IMR-90 (cell line): ENCODE data around the gene MAP3K8. TPM values are rescaled to one million over a fixed set of nuclear protein-coding genes. Genes with fewer than 3 reads are reported as not detected.
A peak's percentile ranks its signal among the peaks of the same experiment; 100 is the strongest.

Source experiments
- ATAC-seq: fragments of 200-7000 bp; cut with Tn5 transposase; 2 replicates; pipeline ENCODE4 v1.9.1; 2020; ENCODE audit warnings: low read depth, mild to moderate bottlenecking, moderate library complexity
- BruUV-seq: library from RNA; stranded (reverse); fragments of 400-500 nt; replicated peaks from 2 replicates; lab custom pipeline; 2021; lab: Mats Ljungman, UMichigan
- CTCF ChIA-PET: fragments of 300-600 bp; formaldehyde crosslinking; extraction: SDS; loops from one replicate; lab custom pipeline; 2021; ENCODE audit warnings: antibody characterized with exemption; lab: Yijun Ruan, JAX
- POLR2A ChIA-PET: fragments of 300-600 bp; sonication (Branson Sonifier 250); formaldehyde crosslinking; loops from one replicate; lab custom pipeline; 2022; ENCODE audit warnings: antibody characterized with exemption; ENCODE audit not compliant: unreplicated experiment; lab: Charles Lee
- DNase-seq: peaks from one replicate; pipeline ENCODE4 v3.0.0; 2013
- H2AFZ ChIP-seq: replicated peaks from 2 replicates; pipeline ENCODE3; 2013; ENCODE audit warnings: low read length, mild to moderate bottlenecking; ENCODE audit not compliant: poor library complexity
- H2AK5ac ChIP-seq: 2 replicates; pipeline ENCODE4 v1.6.1; 2013; ENCODE audit warnings: low read depth, low read length, inconsistent platforms
- H2AK9ac ChIP-seq: replicated peaks from 2 replicates; pipeline ENCODE3; 2013; ENCODE audit warnings: mild to moderate bottlenecking, low read depth, low read length, moderate library complexity; ENCODE audit not compliant: poor library complexity
- H2BK120ac ChIP-seq: 2 replicates; pipeline ENCODE4 v1.6.1; 2013; ENCODE audit warnings: low read depth, low read length, inconsistent platforms
- H2BK15ac ChIP-seq: 3 replicates; pipeline ENCODE4 v1.6.1; 2013; ENCODE audit warnings: low read depth, low read length, inconsistent platforms
- H2BK20ac ChIP-seq: 2 replicates; pipeline ENCODE4 v1.6.1; 2013; ENCODE audit warnings: low read depth, mild to moderate bottlenecking, inconsistent platforms, low read length, moderate library complexity
- H2BK5ac ChIP-seq: 2 replicates; pipeline ENCODE4 v1.6.1; 2013; ENCODE audit warnings: mild to moderate bottlenecking, low read depth, low read length, inconsistent platforms; ENCODE audit not compliant: poor library complexity, severe bottlenecking
- H3K14ac ChIP-seq: replicated peaks from 2 replicates; pipeline ENCODE4 v1.6.1; 2013; ENCODE audit warnings: low read depth, low read length, inconsistent platforms
- H3K18ac ChIP-seq: 2 replicates; pipeline ENCODE4 v1.6.1; 2013; ENCODE audit warnings: low read depth, low read length, control low read depth
- H3K23ac ChIP-seq: 2 replicates; pipeline ENCODE4 v1.6.1; 2013; ENCODE audit warnings: low read depth, low read length, inconsistent platforms
- H3K27ac ChIP-seq: 2 replicates; pipeline ENCODE4 v1.5.1; 2013; ENCODE audit warnings: mild to moderate bottlenecking, control low read depth, low read length; ENCODE audit not compliant: insufficient read depth
- H3K27me3 ChIP-seq: 2 replicates; pipeline ENCODE4 v1.6.1; 2013; ENCODE audit warnings: low read length; ENCODE audit not compliant: control insufficient read depth, insufficient read depth
- H3K36me3 ChIP-seq: 2 replicates; pipeline ENCODE4 v1.6.1; 2013; ENCODE audit warnings: low read length, mixed read lengths; ENCODE audit not compliant: control insufficient read depth, insufficient read depth
- H3K4ac ChIP-seq: 2 replicates; pipeline ENCODE4 v1.6.1; 2013; ENCODE audit warnings: low read depth, low read length, inconsistent platforms
- H3K4me1 ChIP-seq: 2 replicates; pipeline ENCODE4 v1.6.1; 2013; ENCODE audit warnings: low read length, mixed read lengths; ENCODE audit not compliant: control insufficient read depth, insufficient read depth
- H3K4me2 ChIP-seq: 2 replicates; pipeline ENCODE4 v1.6.1; 2013; ENCODE audit warnings: low read depth, mild to moderate bottlenecking, control low read depth, low read length, moderate library complexity
- H3K4me3 ChIP-seq: 2 replicates; pipeline ENCODE4 v1.5.1; 2013; ENCODE audit warnings: low read depth, mild to moderate bottlenecking, control low read depth, low read length, moderate library complexity; ENCODE audit not compliant: insufficient read depth
- H3K56ac ChIP-seq: 2 replicates; pipeline ENCODE4 v1.6.1; 2013; ENCODE audit warnings: low read length, inconsistent platforms; ENCODE audit not compliant: insufficient read depth; ENCODE audit errors: extremely low read depth
- H3K79me1 ChIP-seq, 2 experiments: 2 replicates each; pipeline ENCODE4 v1.6.1; 2013; ENCODE audit warnings: low read length in 2 of 2, inconsistent platforms in 1 of 2, low read depth in 1 of 2
- H3K9ac ChIP-seq: 2 replicates; pipeline ENCODE4 v1.6.1; 2013; ENCODE audit warnings: low read depth, low read length, control low read depth
- H3K9me1 ChIP-seq: 2 replicates; pipeline ENCODE4 v1.6.1; 2013; ENCODE audit warnings: low read length, inconsistent platforms; ENCODE audit not compliant: insufficient read depth
- H3K9me3 ChIP-seq: 2 replicates; pipeline ENCODE4 v1.6.1; 2013; ENCODE audit warnings: low read length; ENCODE audit not compliant: control insufficient read depth, insufficient read depth
- H4K20me1 ChIP-seq: 2 replicates; pipeline ENCODE4 v1.6.1; 2013; ENCODE audit warnings: low read length, inconsistent platforms; ENCODE audit not compliant: insufficient read depth
- H4K5ac ChIP-seq: 2 replicates; pipeline ENCODE4 v1.6.1; 2013; ENCODE audit warnings: mild to moderate bottlenecking, low read depth, low read length, control low read depth
- H4K8ac ChIP-seq, 2 experiments: 2 replicates each; pipeline ENCODE4 v1.6.1; 2013; ENCODE audit warnings: low read depth in 2 of 2, low read length in 2 of 2, control low read depth in 1 of 2, inconsistent platforms in 1 of 2
- H4K91ac ChIP-seq: 2 replicates; pipeline ENCODE4 v1.6.1; 2013; ENCODE audit warnings: low read depth, low read length, inconsistent platforms; ENCODE audit not compliant: insufficient read depth
- BHLHE40 ChIP-seq: fragments of 150-350 bp; IDR thresholded peaks from 2 replicates; pipeline ENCODE4 v1.6.1; 2016; ENCODE audit warnings: mild to moderate bottlenecking, low read depth, low read length
- CEBPB ChIP-seq: IDR thresholded peaks from 2 replicates; pipeline ENCODE4 v1.6.1; 2012; ENCODE audit warnings: low read depth, low read length, improper control_type of control experiment
- CHD1 ChIP-seq: IDR thresholded peaks from 2 replicates; pipeline ENCODE4 v1.6.1; 2012; ENCODE audit warnings: low read depth, low read length, improper control_type of control experiment
- CTCF ChIP-seq: conservative IDR thresholded peaks from 2 replicates; pipeline ENCODE4 v1.5.1; 2012; ENCODE audit warnings: mild to moderate bottlenecking, low read depth, low read length, improper control_type of control experiment
- ELK1 ChIP-seq: fragments of 150-350 bp; IDR thresholded peaks from 2 replicates; pipeline ENCODE4 v1.6.1; 2016; ENCODE audit warnings: low read depth, mild to moderate bottlenecking, low read length, moderate library complexity, borderline replicate concordance
- FOS ChIP-seq: fragments of 150-350 bp; IDR thresholded peaks from 2 replicates; pipeline ENCODE4 v1.6.1; 2016; ENCODE audit warnings: low read depth, low read length
- MAFK ChIP-seq: IDR thresholded peaks from 2 replicates; pipeline ENCODE4 v1.6.1; 2012; ENCODE audit warnings: low read depth, low read length, improper control_type of control experiment
- MXI1 ChIP-seq: IDR thresholded peaks from 2 replicates; pipeline ENCODE4 v1.6.1; 2012; ENCODE audit warnings: low read depth, mild to moderate bottlenecking, low read length, moderate library complexity, borderline replicate concordance
- POLR2A ChIP-seq: IDR thresholded peaks from 2 replicates; pipeline ENCODE4 v1.6.1; 2012; ENCODE audit warnings: mild to moderate bottlenecking, low read depth, low read length
- RAD21 ChIP-seq: IDR thresholded peaks from 2 replicates; pipeline ENCODE4 v1.6.1; 2012; ENCODE audit warnings: low read length, improper control_type of control experiment
- RCOR1 ChIP-seq: IDR thresholded peaks from 2 replicates; pipeline ENCODE4 v1.6.1; 2012; ENCODE audit warnings: mild to moderate bottlenecking, low read length, improper control_type of control experiment; ENCODE audit not compliant: insufficient replicate concordance
- SMC3 ChIP-seq: fragments of 150-350 bp; IDR thresholded peaks from 2 replicates; pipeline ENCODE4 v1.6.1; 2016; ENCODE audit warnings: low read depth, mild to moderate bottlenecking, antibody characterized with exemption, low read length, moderate library complexity
- USF2 ChIP-seq: fragments of 150-350 bp; IDR thresholded peaks from 2 replicates; pipeline ENCODE4 v1.6.1; 2017; ENCODE audit warnings: mild to moderate bottlenecking, antibody characterized with exemption, low read length, low read depth
- WGBS, 2 experiments: methylation state at CpG; one replicate each; pipeline versions ENCODE4 v1.1.5 to v1.1.7; 2013; ENCODE audit warnings: missing lambda C conversion rate in 2 of 2; ENCODE audit not compliant: insufficient read length in 1 of 2; ENCODE audit errors: extremely low coverage in 2 of 2; 5-methylcytosine and 5-hydroxymethylcytosine counted together
- dilution Hi-C: fragments of 300-500 bp; cut with HindIII; formaldehyde crosslinking; loops from one replicate; pipeline ENCODE4 v1.14.3; 2018; ENCODE audit warnings: low sequenced_read_pairs; ENCODE audit not compliant: unreplicated experiment
- in situ Hi-C: fragments of 300-500 bp; cut with MboI; formaldehyde crosslinking; loops from 3 replicates; pipeline ENCODE4 v1.14.3; 2019; ENCODE audit warnings: low sequenced_read_pairs, inconsistent platforms, mixed read lengths
- intact Hi-C: fragments of 100-400 bp; cut with micrococcal nuclease; formaldehyde crosslinking; loops from 2 replicates; pipeline ENCODE4 v1.10.0; 2022
- polyA plus RNA-seq, 3 experiments: library from polyadenylated mRNA; depleted of rRNA; stranded (reverse); fragments of >200 nt; gene quantifications; 2 replicates each; pipeline ENCODE4 v1.2.3, GENCODE V29; 2012; ENCODE audit warnings: low replicate concordance in 1 of 3
- total RNA-seq: library from RNA; depleted of rRNA; stranded (reverse); fragments of >200 nt; gene quantifications from 2 replicates; pipeline ENCODE4 v1.2.3, GENCODE V29; 2012

MAP3K8 gene
- total and polyA plus RNA-seq, 2 of the 4 experiments (the other 2 are of a cell fraction), result 1.8 to 2.6 TPM

- Histone ChIP-seq H3K4ac (no peak overlapping the region), H3K9me1 (peaks cover 3% of the 10 kb centered on the region), H3K56ac (no peak overlapping the region), H2BK20ac (no peak overlapping the region), H3K4me1 (peaks cover 11% of the 10 kb centered on the region), H2BK5ac (peak overlapping the region; percentile 2), H4K20me1 (peaks cover 4% of the 10 kb centered on the region; the same call in 1 of the 2 replicates), H2AFZ (no peak overlapping the region), H3K18ac (no peak overlapping the region), H3K14ac (no peak overlapping the region), H3K4me2 (peak overlapping the region; percentile 15; the same call in 1 of the 2 replicates), H3K36me3 (peaks cover 13% of the 10 kb centered on the region), H3K9ac (no peak overlapping the region), H3K27ac (no peak overlapping the region), H4K5ac (no peak overlapping the region), H3K27me3 (no peaks in the 10 kb centered on the region), H3K4me3 (no peak overlapping the region), H2AK5ac (no peak overlapping the region), H4K8ac (no peak overlapping the region), H3K79me1 (peaks cover 4 to 13% of the 10 kb centered on the region in 2 experiments; a peak in 3 of 4 replicates), H3K23ac (no peak overlapping the region), H3K9me3 (no peaks in the 10 kb centered on the region), H2AK9ac (no peak overlapping the region), H2BK15ac (no peak overlapping the region), H2BK120ac (no peak overlapping the region), H4K91ac (no peak overlapping the region)
- in situ Hi-C loops, result no loop called here
- no TSS peak for BruUV-seq
- dilution Hi-C loops, result no loop called here
- peak; percentile 48; the same call in 1 of the 2 replicates for ATAC-seq
- ChIA-PET POLR2A (no interaction called here), CTCF (interaction anchor here (1.4 kb wide), 1 partner anchor 9 kb away, joined by 3 read pairs; no protein-coding TSS in a partner anchor)
- no peak for TF ChIP-seq POLR2A
- no peak for TF ChIP-seq RAD21
- TF ChIP-seq BHLHE40, result peak; percentile 97
- no peak for TF ChIP-seq USF2
- no peak for TF ChIP-seq CTCF
- no peak for TF ChIP-seq SMC3
- no peak for TF ChIP-seq ELK1
- TF ChIP-seq RCOR1, result peak; percentile 95
- no peak for TF ChIP-seq MXI1
- TF ChIP-seq FOS, result peak; percentile 87
- TF ChIP-seq CHD1, result no peak
- peak; percentile 32; the same call in 1 of the 2 replicates for TF ChIP-seq MAFK
- TF ChIP-seq CEBPB, result peak; percentile 95
- DNase-seq, result peak; percentile 95
- intact Hi-C loops, result no loop called here
- no CpG with 5 or more reads among the region's 10 CpGs for WGBS, 2 experiments
These were observed 13.3 kb downstream of the MAP3K8 start for GRCh38 chr10:30447125-30447799.
